HG02938 (cell line): ENCODE measurements around the gene MECR.
"Not testable (repeated sequence)": the region's sequence is repeated elsewhere in the genome, so short reads cannot be mapped to it uniquely, and the experiment has no call there.

Experiments
- ATAC-seq: cut with Tn5 transposase; IDR thresholded peaks from one replicate; pipeline ENCODE4 v1.9.1; 2021; ENCODE audit warnings: mild to moderate bottlenecking, moderate library complexity; ENCODE audit not compliant: unreplicated experiment

Gene MECR

GRCh38 chr1:29236712-29237128 is 6.0 kb upstream of the MECR start:
- no peak for ATAC-seq

DNA sequence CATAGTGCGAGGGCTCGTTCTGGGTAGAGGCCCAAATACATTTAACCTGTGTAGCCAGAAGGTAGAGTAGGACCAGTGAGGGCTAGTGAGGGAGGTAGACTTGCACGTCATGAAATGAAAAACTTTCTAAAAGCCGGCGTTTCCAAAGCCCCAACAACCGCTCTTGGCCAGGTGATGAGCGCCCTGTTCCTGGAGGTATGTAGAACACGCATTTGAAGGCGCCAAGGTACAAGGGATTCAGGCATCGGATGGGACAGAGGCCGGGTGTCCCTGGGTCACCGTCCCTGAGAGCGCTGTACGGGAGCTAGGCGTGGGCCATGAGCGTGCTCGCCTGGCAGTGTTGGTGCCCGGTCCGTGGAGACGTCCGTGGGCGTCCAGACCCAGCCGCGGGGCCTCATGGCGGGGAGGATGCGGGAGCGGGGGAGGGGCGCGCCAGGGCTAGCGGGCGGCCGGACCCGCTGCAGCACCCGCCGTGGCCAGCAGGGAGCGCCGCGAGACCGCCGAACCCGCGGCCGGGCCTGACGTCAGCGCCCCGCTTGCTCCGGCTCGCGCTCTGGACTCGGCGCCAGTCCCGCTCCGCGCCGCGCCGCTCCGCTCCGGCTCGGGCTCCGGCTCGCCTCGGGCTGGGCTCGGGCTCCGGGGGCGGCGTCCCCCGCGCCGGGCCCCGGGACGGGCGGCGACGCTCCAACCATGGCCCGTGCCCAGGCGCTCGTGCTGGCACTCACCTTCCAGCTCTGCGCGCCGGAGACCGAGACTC is 5.4 kb upstream of the MECR start, which contains the start of gene PTPRU:
Gene PTPRU (plus strand): TSS at position 568 of the 757 bp plus-strand sequence. CDS start 123 bp downstream, at position 691.
- ATAC-seq: no peak

DNA sequence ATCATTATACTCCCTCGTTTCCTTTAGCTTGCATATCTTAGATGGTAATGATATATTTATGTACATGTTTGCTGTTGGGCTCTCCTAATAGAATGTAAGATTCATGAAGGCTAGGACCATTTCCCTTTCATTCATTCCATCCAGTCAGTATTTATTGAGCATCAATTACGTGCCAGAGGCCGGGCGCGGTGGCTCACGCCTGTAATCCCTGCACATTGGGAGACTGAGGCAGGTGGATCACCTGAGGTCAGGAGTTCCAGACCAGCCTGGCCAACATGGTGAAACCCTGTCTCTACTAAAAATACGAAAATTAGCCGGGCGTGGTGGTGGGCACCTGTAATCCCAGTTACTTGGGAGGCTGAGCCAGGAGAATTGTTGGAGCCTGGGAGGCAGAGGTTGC is 4.1 kb upstream of the MECR start:
- ATAC-seq: not testable (repeated sequence)

- no peak for ATAC-seq
These were observed 3.7 kb upstream of the MECR start for GRCh38 chr1:29234471-29234870.

DNA sequence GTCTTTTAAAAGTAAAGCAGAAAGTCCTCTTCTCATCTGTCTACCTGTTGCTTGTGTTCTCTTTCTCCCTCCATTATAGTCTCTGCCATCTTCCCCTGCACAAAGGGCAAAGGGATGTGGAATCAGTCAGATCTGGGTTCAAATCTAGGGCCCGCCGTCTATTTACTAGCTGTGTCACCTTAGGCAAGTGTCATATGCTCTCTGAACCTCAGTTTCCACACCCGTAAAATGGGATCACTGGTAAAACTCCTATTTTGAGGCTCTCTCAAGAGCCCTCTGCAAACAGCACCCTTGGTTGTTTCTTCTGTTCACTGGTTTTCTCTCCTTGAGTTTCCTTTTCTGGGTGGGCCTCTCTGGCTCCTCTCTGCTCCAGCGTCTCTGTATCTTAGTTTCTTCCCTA is 3.0 kb upstream of the MECR start:
- no peak for ATAC-seq

- ATAC-seq: no peak
These were observed 1.7 kb upstream of the MECR start for GRCh38 chr1:29232387-29232786.

GRCh38 chr1:29230204-29230552 is 556 bp downstream of the MECR start:
- ATAC-seq: no peak

DNA sequence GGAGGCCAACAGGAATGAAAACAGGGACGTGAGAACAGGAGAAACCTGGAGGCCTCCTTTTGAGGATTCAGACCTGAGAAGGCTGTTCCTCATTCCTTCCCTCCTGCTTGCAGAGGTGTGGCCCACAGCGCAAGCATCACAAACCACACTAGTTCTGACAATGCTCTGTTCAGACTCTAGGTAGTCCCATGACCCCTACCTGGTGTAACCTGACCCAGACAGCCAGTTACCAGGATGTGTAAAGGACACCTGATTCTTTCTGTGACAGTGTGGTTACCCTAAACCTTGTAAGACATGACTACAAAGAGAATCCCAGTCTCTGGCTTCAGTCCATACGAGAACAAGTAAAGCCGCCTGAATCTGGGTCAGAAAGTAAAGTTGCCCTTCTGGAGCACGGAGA is 3.2 kb downstream of the MECR start:
- ATAC-seq: no peak

DNA sequence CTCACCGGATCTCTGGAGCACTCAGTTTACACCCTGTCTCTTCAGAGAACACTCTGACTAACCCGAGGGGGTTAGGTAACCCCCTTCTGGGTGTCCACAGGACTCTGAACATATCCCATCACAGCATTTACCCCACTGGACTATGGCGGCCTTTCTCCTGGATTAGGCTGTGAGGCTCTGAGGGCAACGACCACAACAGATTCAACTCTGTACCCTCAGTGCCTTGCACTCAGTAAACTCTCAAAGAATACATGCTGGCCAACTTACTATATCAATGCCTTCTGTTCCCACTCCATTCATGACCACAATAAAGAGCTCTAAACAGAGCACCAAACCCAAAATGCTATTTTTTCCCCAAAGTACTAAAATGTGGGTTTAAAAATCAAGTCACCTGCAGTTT is 5.4 kb downstream of the MECR start:
- no peak for ATAC-seq

DNA sequence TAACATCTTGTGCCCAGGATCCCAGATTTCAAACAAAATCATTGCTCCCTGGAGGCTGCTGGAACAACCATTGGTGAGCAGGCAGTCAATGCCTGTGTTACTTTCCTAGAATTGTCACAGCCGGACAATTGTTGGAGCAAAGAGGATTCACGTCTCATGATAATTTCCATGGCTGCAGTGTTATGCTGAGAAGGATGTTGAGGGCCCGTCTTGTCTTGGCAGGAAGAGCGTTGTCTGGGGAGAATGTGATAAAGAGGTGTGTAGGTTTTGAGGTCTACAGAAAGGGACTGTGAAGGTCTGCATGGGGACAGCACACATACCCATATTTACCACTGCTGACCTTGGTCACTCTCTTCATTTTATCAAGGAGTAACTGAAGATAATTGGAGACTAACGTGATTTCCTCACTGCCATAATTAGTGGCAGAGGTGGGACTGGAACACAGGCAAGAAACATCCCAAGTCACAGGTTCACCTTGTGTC is 6.3 kb downstream of the MECR start:
- ATAC-seq: no peak

DNA sequence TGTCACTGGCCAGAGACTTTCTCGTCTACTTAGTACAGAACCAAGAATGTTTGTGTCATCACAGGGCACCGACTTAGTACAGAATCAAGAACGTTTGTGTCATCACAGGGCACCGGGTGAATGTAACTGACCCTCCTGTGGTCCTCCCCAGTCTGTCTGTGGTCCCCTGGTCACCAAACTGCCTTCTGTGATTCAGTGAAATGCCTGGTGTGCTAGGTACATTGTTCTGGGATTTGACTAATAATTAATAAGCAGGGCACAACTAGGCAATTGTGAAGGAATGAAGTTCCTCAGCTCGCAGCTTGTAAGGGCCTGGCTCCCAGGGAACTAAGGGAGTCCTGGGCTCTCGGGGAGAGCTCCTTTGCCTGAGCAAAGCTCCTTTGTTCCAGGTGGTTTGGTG is 7.2 kb downstream of the MECR start:
- no peak for ATAC-seq

DNA sequence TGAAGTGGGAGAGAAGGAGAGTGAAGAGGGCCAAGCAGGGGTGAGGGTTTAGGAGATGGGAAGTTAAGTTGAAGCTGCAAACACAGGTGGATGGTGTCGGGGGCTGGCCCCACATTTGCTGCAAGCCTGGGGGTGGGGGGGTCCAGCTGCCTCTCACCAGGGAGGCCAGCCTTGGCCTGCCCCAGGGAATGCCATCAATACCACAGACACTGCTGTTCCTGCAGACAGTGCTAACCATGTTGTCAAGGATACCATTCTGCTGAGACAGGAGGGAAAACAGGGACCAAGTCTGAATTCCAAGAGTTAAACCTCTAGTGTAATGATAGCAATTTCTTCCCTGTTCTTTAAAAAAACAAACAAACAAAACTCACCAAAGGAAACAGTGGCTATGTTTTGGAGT is 8.0 kb downstream of the MECR start:
- ATAC-seq: no peak

DNA sequence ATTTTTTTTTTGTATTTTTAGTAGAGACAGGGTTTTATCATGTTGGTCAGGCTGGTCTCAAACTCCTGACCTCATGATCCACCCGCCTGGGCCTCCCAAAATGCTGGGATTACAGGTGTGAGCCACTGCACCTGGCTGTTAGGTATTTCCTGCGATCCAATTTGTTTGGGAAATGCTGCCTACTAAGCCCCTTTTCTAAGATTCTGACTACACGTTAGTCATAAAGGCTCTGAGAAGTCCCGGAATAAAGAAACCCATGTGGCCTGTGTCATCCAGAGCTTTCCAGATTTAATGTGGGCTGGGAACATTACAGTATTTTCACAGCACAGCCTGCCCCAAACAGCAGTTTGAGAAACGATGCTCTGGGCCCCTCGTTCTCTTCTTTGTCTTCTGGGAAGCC is 8.5 kb downstream of the MECR start:
- not testable (repeated sequence) for ATAC-seq

DNA sequence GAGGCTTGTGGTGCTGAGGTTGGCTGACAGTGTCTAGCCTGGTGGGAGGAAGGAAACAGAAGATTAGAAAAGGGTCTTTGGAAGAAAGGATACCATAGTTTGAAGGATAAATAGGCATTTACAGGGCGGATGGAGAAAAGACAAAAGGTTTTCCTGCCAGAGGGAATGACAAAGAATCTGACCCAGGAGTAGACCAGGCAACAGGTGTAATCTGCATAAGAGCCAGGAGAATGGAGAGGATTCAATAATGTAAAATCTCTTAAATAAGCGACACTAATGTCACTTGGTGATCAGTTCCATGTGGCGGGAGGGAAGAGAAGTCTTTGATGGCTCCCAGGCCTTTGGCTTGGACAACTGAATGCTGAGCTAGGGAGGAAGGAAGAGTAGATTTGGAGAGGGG is 9.4 kb downstream of the MECR start:
- no peak for ATAC-seq

DNA sequence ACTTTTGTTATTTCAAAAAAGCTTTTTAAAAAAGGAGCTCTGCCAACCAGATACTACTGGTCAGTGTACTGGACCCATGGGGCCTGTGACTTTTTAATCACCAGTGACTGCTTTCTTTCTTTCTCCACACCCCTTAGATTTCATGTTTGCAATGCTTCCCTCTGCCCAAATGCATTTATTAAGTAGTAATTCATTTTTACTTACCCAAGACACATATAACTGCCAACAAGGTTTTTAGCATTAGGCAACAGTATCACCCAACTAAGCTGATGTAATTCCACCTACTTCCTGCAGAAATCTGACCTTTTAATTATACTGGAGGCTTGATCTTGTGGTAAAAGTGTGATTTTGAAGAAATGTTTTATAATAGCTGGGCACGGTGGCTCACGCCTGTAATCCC is 12.5 kb downstream of the MECR start:
- no peak for ATAC-seq

GRCh38 chr1:29217633-29218032 is 13.1 kb downstream of the MECR start:
- ATAC-seq: no peak

- no peak for ATAC-seq
These were observed 17.7 kb downstream of the MECR start for GRCh38 chr1:29213055-29213454.

- ATAC-seq: no peak
These were observed 19.4 kb downstream of the MECR start for GRCh38 chr1:29211086-29212030.

DNA sequence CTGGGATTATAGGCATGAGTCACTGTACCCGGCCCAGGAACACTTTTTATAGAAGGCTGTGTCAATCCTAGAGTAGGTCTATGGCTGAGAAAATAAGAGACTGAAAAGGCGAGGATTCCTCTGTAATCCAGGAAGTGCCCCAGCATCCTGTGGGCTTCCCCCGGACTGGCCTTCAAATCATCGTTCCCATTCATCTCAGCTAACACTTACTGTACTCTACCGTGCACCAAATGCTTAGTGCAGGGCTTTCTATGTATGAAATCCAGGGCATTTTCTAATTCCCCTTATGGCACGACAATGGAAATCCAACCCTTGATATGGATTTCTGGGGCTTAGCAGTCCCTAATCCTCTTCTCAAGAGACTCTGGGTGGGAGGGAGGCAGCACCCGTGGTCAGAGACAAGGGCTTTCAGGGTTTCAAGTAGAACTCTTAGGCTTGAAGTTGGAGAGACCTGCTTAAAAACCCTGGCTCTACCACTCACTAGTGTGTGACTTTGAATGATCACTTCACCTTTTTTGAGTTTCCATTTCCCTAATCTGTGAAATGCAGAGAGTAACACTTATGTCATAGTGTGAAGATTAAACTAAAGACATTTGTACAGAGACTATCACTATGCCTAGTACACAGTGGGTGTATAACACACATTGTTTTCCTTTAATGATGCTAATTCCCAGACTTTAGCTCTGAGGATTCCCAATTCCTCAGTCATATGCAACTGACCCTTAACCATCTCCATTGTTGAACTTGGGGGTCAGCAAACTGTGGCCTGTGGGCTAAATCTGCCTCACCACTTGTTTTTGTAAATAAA is 20.3 kb downstream of the MECR start:
- ATAC-seq: no peak

GRCh38 chr1:29209173-29209572 is 21.6 kb downstream of the MECR start:
- ATAC-seq: no peak

DNA sequence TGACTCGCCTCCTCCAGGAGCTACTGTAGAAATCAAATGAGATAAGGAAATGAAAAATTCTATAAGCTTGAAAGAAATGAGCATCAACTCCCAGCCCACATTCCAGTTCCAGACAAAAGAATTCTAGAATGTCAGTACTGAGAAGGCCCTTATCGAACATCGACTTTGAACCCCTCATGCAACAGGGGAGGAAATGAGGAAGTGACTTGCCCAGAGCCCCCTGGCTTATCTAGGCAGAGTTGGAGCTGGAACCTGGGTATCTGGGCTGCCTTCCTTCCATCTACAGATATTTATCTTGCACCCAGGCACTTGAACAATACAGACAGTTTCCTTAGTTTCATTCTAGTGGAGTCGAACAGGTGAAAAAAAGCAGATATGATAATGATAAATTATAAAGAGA is 22.3 kb downstream of the MECR start:
- ATAC-seq: no peak
